Endothelial cell of umbilical vein (primary cell): ENCODE results near the gene TSPAN9. TPM values are rescaled to one million over a fixed set of nuclear protein-coding genes. Genes with fewer than 3 reads are reported as not detected.

Experiments
- BruUV-seq: library from RNA; stranded (reverse); fragments of 400-500 nt; replicated peaks from 2 replicates; lab custom pipeline; 2021; lab: Mats Ljungman, UMichigan
- CTCF ChIA-PET: fragments of 300-600, 350-600 bp; sonication (Branson Sonifier 250); formaldehyde crosslinking; loops from one replicate; lab custom pipeline; 2021; ENCODE audit warnings: antibody characterized with exemption, inconsistent platforms; lab: Charles Lee
- POLR2A ChIA-PET: fragments of 300-600, 350-600 bp; sonication (Branson Sonifier 250); formaldehyde crosslinking; loops from one replicate; lab custom pipeline; 2021; ENCODE audit warnings: antibody characterized with exemption, inconsistent platforms; lab: Charles Lee
- DNase-seq: peaks from one replicate; pipeline ENCODE4 v3.0.0-alpha.2; 2011; ENCODE audit warnings: low read depth, low spot score
- FAIRE-seq: peaks from 2 replicates; lab custom pipeline; 2011; peaks lifted over from hg19 to GRCh38; lab: Jason Lieb, UNC
- H2AFZ ChIP-seq: 2 replicates; pipeline ENCODE4 v1.6.0; 2012; ENCODE audit warnings: low read depth, low read length, control low read depth, inconsistent platforms
- H3K27ac ChIP-seq: 2 replicates; pipeline ENCODE4 v1.5.1; 2011; ENCODE audit warnings: low read depth, mild to moderate bottlenecking, control low read depth, low read length, moderate library complexity; ENCODE audit not compliant: insufficient read depth
- H3K27me3 ChIP-seq, 2 experiments: 2 replicates each; pipeline versions ENCODE4 v1.6.0 to v1.6.1; 2011; ENCODE audit warnings: low read length in 2 of 2, mixed read lengths in 1 of 2; ENCODE audit not compliant: control insufficient read depth in 2 of 2, insufficient read depth in 2 of 2
- H3K36me3 ChIP-seq, 2 experiments: 2 replicates in 1 of 2; 3 replicates in 1 of 2; pipeline ENCODE4 v1.5.1; 2011; ENCODE audit warnings: low read length in 2 of 2, mild to moderate bottlenecking in 1 of 2, moderate library complexity in 1 of 2; ENCODE audit not compliant: control insufficient read depth in 2 of 2, insufficient read depth in 2 of 2; ENCODE audit errors: extremely low read depth in 1 of 2
- H3K4me1 ChIP-seq: 3 replicates; pipeline ENCODE4 v1.5.1; 2011; ENCODE audit warnings: mild to moderate bottlenecking, low read length; ENCODE audit not compliant: control insufficient read depth, insufficient read depth; ENCODE audit errors: extremely low read depth
- H3K4me2 ChIP-seq: 2 replicates; pipeline ENCODE4 v1.6.1; 2011; ENCODE audit warnings: low read length, control low read depth, mixed read lengths; ENCODE audit not compliant: insufficient read depth
- H3K4me3 ChIP-seq, 3 experiments: fragments of 200-600 bp in 1 of 3; sonication (generic), shearing (Covaris generic) in 1 of 3; replicated peaks in 1 of 3; 2 replicates each; pipeline ENCODE4 v1.5.1; 2011 to 2016; ENCODE audit warnings: control low read depth in 3 of 3, low read length in 3 of 3, mild to moderate bottlenecking in 2 of 3, inconsistent platforms in 1 of 3, low read depth in 1 of 3, moderate library complexity in 1 of 3; ENCODE audit not compliant: insufficient read depth in 1 of 3
- H3K79me2 ChIP-seq: 2 replicates; pipeline ENCODE4 v1.6.0; 2012; ENCODE audit warnings: low read length, inconsistent platforms; ENCODE audit not compliant: control insufficient read depth, insufficient read depth
- H3K9ac ChIP-seq: replicated peaks from 2 replicates; pipeline ENCODE3; 2011; ENCODE audit warnings: low read length, control low read depth; ENCODE audit not compliant: insufficient read depth; ENCODE audit errors: extremely low read depth
- H3K9me1 ChIP-seq: replicated peaks from 3 replicates; pipeline ENCODE4 v1.6.0; 2011; ENCODE audit warnings: mild to moderate bottlenecking, low read length; ENCODE audit not compliant: control insufficient read depth, insufficient read depth; ENCODE audit errors: extremely low read depth
- H3K9me3 ChIP-seq: replicated peaks from 2 replicates; pipeline ENCODE4 v1.5.1; 2012; ENCODE audit warnings: low read length, inconsistent platforms; ENCODE audit not compliant: control insufficient read depth, insufficient read depth
- H4K20me1 ChIP-seq: replicated peaks from 2 replicates; pipeline ENCODE3; 2011; ENCODE audit warnings: mild to moderate bottlenecking, low read length; ENCODE audit not compliant: control insufficient read depth, insufficient read depth; ENCODE audit errors: extremely low read depth
- CTCF ChIP-seq, 2 donors: IDR thresholded peaks; 1 replicate in 1 of 2; 2 replicates in 1 of 2; pipeline ENCODE4 v1.5.1; 2011; ENCODE audit warnings: low read length in 2 of 2, mild to moderate bottlenecking in 2 of 2, moderate library complexity in 2 of 2, control low read depth in 1 of 2, inconsistent platforms in 1 of 2, low read depth in 1 of 2; ENCODE audit not compliant: insufficient read depth in 1 of 2; ENCODE audit errors: extremely low read depth in 1 of 2
- EZH2 ChIP-seq: IDR thresholded peaks from 2 replicates; pipeline ENCODE4 v1.6.1; 2012; ENCODE audit warnings: borderline replicate concordance, low read depth, mild to moderate bottlenecking, moderate library complexity, low read length, inconsistent platforms; ENCODE audit not compliant: severe bottlenecking
- FOS ChIP-seq: IDR thresholded peaks from 2 replicates; pipeline ENCODE4 v1.6.1; 2011; ENCODE audit warnings: mild to moderate bottlenecking, low read length, moderate library complexity, borderline replicate concordance; ENCODE audit not compliant: insufficient read depth
- GATA2 ChIP-seq: IDR thresholded peaks from 2 replicates; pipeline ENCODE4 v1.7.0; 2011; ENCODE audit warnings: low read depth, mild to moderate bottlenecking, moderate library complexity, mixed read lengths, low read length; ENCODE audit not compliant: insufficient read length, insufficient read depth
- JUN ChIP-seq: IDR thresholded peaks from 2 replicates; pipeline ENCODE4 v1.6.1; 2011; ENCODE audit warnings: borderline replicate concordance, low read depth; ENCODE audit not compliant: insufficient read length, insufficient read depth
- MAX ChIP-seq: IDR thresholded peaks from 2 replicates; pipeline ENCODE4 v1.6.1; 2011; ENCODE audit not compliant: insufficient read depth, insufficient read length
- MYC ChIP-seq: IDR thresholded peaks from one replicate; pipeline ENCODE4 v1.6.1; 2011; ENCODE audit warnings: mild to moderate bottlenecking, low read depth, low read length
- POLR2A ChIP-seq: IDR thresholded peaks from 2 replicates; pipeline ENCODE4 v1.6.1; 2012; ENCODE audit warnings: low read depth, mild to moderate bottlenecking, control low read depth, low read length
- POLR2AphosphoS5 ChIP-seq: IDR thresholded peaks from 2 replicates; pipeline ENCODE4 v1.6.1; 2012; ENCODE audit warnings: low read depth, mild to moderate bottlenecking, control low read depth, low read length, moderate library complexity; ENCODE audit not compliant: insufficient read depth
- dilution Hi-C: fragments of 300-500 bp; cut with MboI; formaldehyde crosslinking; loops from one replicate; pipeline ENCODE4 v1.15.0; 2019; ENCODE audit warnings: low sequenced_read_pairs; ENCODE audit not compliant: extremely low pct_ligation_motif_present
- intact Hi-C: fragments of 100-400 bp; cut with micrococcal nuclease; formaldehyde crosslinking; loops from one replicate; pipeline ENCODE4 v1.10.0; 2022
- polyA plus RNA-seq, 4 experiments: library from polyadenylated mRNA; depleted of rRNA in 3 of 4; stranded (reverse) in 3 of 4; unstranded in 1 of 4; fragments of >200 nt; gene quantifications; 2 replicates each; pipeline versions ENCODE4 v1.2.1 to v1.2.3, GENCODE V29; 2011 to 2012; ENCODE audit warnings: missing spikeins in 1 of 4
- total RNA-seq: library from RNA; stranded (reverse); gene quantifications from 2 replicates; pipeline ENCODE4 v1.2.3, GENCODE V29; 2021

TSPAN9 gene
- total and polyA plus RNA-seq, 2 donors (not counting 3 experiments of a cell fraction or from before 2014, with no cell fraction given): 43.3 to 66.8 TPM

GRCh38 chr12:3192221-3192620 lies 115.0 kb downstream of the TSPAN9 start:
- FAIRE-seq: no peak
- CTCF ChIA-PET: interaction anchor here (1.1 to 2.8 kb wide), 5 partner anchors 10 to 119 kb away, joined by 4 to 11 read pairs (median 6); no protein-coding TSS in a partner anchor
- TF ChIP-seq MYC (no peak), JUN (no peak), GATA2 (no peak), MAX (no peak), POLR2A (no peak), EZH2 (no peak), CTCF (IDR thresholded peaks at IDR 0.05; ENCODE audit: extremely low read depth in 1 of 2, insufficient read depth in 1 of 2, low read depth in 1 of 2, low read length in 2 of 2) (no peak), FOS (no peak), POLR2AphosphoS5 (no peak)
- Histone ChIP-seq H3K9me3 (no peaks in the 10 kb centered on the region), H3K27me3 (no peaks in the 10 kb centered on the region), H3K79me2 (no peaks in the 10 kb centered on the region), H3K36me3 (no peaks in the 10 kb centered on the region), H3K4me3 (no peak overlapping the region), H3K9ac (no peak overlapping the region), H4K20me1 (no peaks in the 10 kb centered on the region), H2AFZ (no peak overlapping the region), H3K4me2 (no peak overlapping the region), H3K4me1 (no peaks in the 10 kb centered on the region), H3K27ac (no peak overlapping the region), H3K9me1 (no peaks in the 10 kb centered on the region)
- intact Hi-C loops (loop anchor here (2.0 kb wide), 1 partner anchor 21 kb away; no protein-coding TSS in a partner anchor), dilution Hi-C loops (no loop called here)
- POLR2A ChIA-PET: interaction anchor here (0.5 kb wide), 1 partner anchor 14 kb away, joined by 3 read pairs; no protein-coding TSS in a partner anchor
- DNase-seq: no peak
- no TSS peak for BruUV-seq
